Astrocyte of the cerebellum (primary cell): ENCODE results near the gene MAZ.

Source experiments
- DNase-seq: peaks from one replicate; pipeline ENCODE4 v3.0.0-alpha.2; 2011; ENCODE audit warnings: low read depth
- H3K4me3 ChIP-seq: 2 replicates; pipeline ENCODE4 v1.5.1; 2011; ENCODE audit warnings: mild to moderate bottlenecking, low read depth, low read length, moderate library complexity
- in situ Hi-C: cut with HindIII; loops from 2 replicates; pipeline ENCODE4 v1.10.0; 2017; ENCODE audit warnings: low sequenced_read_pairs
- TF ChIP-seq, protein P1 (sequence below): IDR thresholded peaks from 2 replicates; pipeline ENCODE4 v1.5.1; 2012; ENCODE audit warnings: low read length, low read depth, moderate library complexity, mild to moderate bottlenecking; ENCODE audit errors: missing control alignments

Gene MAZ

DNA sequence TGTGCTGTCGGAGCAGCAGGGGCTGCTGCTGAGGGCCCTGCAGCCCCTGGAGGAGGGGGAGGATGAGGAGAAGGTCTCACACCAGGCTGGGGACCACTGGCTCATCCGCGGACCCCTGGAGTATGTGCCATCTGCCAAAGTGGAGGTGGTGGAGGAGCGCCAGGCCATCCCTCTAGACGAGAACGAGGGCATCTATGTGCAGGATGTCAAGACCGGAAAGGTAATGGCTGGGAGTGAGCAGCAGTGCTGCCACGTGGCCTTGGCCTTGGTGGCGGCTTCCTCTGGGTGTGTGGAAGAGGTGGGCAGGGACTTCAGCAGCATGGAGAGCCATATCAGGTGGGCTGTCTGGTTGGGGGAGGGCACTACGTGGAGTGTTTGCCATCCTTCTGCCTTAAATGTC is 33.9 kb downstream of the MAZ start:
- no peak for DNase-seq
- H3K4me3 ChIP-seq = no peak overlapping the region
- in situ Hi-C loops = no loop called here
- TF ChIP-seq, protein P1, sequence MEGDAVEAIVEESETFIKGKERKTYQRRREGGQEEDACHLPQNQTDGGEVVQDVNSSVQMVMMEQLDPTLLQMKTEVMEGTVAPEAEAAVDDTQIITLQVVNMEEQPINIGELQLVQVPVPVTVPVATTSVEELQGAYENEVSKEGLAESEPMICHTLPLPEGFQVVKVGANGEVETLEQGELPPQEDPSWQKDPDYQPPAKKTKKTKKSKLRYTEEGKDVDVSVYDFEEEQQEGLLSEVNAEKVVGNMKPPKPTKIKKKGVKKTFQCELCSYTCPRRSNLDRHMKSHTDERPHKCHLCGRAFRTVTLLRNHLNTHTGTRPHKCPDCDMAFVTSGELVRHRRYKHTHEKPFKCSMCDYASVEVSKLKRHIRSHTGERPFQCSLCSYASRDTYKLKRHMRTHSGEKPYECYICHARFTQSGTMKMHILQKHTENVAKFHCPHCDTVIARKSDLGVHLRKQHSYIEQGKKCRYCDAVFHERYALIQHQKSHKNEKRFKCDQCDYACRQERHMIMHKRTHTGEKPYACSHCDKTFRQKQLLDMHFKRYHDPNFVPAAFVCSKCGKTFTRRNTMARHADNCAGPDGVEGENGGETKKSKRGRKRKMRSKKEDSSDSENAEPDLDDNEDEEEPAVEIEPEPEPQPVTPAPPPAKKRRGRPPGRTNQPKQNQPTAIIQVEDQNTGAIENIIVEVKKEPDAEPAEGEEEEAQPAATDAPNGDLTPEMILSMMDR = no peak

DNA sequence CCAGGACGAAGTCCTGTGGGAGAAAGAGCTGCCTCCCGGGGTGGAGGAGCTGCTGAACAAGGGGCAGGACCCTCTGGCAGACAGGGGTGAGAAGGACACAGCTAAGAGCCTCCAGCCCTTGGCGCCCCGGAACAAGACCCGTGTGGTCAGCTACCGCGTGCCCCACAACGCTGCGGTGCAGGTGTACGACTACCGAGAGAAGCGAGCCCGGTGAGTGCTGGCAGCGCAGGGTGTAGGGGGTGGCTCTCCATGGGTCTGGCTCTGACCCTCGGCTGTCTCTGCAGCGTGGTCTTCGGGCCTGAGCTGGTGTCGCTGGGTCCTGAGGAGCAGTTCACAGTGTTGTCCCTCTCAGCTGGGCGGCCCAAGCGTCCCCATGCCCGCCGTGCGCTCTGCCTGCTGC is 35.3 kb downstream of the MAZ start:
- no peak overlapping the region for H3K4me3 ChIP-seq
- in situ Hi-C loops = no loop called here
- TF ChIP-seq, protein P1 = no peak
- no peak for DNase-seq

GRCh38 chr16:29842732-29843346 is 36.5 kb downstream of the MAZ start:
- no peak for DNase-seq
- in situ Hi-C loops = no loop called here
- H3K4me3 ChIP-seq = no peak overlapping the region
- TF ChIP-seq, protein P1 = no peak

- in situ Hi-C loops = no loop called here
- TF ChIP-seq, protein P1 = no peak
Measured at GRCh38 chr16:29843931-29844330, 37.6 kb downstream of the MAZ start.

DNA sequence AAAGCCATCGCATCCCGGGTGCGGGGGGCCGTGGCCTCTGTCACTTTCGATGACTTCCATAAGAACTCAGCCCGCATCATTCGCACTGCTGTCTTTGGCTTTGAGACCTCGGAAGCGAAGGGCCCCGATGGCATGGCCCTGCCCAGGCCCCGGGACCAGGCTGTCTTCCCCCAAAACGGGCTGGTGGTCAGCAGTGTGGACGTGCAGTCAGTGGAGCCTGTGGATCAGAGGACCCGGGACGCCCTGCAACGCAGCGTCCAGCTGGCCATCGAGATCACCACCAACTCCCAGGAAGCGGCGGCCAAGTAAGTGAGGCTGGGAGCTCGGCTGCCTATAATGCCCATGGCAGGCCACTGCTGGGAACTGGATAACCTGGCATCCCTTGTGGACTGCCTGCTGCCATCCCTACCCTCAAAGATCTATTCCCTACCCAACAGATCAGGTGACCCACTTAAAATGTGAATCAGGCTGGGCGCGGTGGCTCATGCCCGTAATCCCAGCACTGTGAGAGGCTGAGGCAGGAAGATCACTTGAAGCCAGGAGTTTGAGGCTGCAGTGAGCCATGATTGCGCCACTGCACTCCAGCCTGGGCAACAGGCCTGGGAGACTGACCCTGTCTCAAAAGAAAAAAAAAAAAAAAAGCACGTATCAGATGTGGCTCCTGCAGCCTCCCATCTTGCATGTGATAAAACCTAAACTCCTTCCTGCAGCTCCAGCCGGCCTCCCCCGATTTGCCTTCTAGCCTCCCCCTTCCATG is 38.4 kb downstream of the MAZ start:
- no peak for DNase-seq
- in situ Hi-C loops = no loop called here

More at GRCh38 chr16:29843931-29844330, 37.6 kb downstream of the MAZ start:
- H3K4me3 ChIP-seq = no peak overlapping the region
- DNase-seq = no peak

GRCh38 chr16:29845656-29846055 is 39.3 kb downstream of the MAZ start:
- no peak overlapping the region for H3K4me3 ChIP-seq
- in situ Hi-C loops = no loop called here
- TF ChIP-seq, protein P1 = no peak
- no peak for DNase-seq

More for the DNA sequence above, 38.4 kb downstream of the MAZ start:
- H3K4me3 ChIP-seq = no peak overlapping the region
- TF ChIP-seq, protein P1 = no peak
